HG02759 (cell line): ENCODE measurements around the gene GOLGA6B.
"Not testable (repeated sequence)": the region's sequence is repeated elsewhere in the genome, so short reads cannot be mapped to it uniquely, and the experiment has no call there.

ENCODE experiments used
- ATAC-seq: cut with Tn5 transposase; IDR thresholded peaks from one replicate; pipeline ENCODE4 v1.9.1; 2021; ENCODE audit warnings: mild to moderate bottlenecking, moderate library complexity; ENCODE audit not compliant: unreplicated experiment

The GOLGA6B gene

DNA sequence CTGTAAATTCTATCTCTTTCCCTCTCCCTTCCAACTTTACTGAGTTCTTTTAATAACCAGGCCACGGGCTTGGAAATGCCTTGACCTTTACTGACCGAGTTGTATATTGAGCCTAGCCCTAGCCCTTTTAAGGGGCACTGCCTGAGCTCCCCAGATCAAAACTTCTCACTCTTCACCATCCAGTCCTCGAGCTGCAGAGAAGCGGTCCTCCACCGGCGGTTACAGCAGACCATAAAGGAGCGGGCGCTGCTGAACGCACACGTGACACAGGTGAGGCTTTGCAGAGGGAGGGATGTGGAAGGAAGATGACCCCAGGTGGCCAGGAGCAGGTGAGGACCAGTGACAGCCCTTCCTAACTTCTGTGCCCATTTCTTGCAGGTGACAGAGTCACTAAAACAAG lies 6.6 kb downstream of the GOLGA6B start:
- not testable (repeated sequence) for ATAC-seq

DNA sequence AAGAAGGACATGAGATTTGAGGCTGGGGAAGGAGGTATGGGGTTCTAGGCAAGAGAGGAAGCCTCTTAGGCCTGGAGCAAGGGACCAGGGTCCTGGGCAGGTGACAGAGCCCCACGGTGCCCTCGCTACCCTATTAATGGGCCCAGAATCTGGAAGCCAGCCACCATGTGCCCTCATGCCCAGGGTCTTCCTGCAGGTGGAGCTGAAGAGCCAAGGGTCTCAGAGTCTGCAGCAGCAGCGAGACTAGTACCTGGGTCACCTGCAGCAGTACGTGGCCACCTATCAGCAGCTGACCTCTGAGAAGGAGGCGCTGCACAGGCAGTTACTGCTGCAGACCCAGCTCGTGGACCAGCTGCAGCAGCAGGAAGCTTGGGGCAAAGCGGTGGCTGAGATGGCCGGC lies 9.4 kb downstream of the GOLGA6B start:
- not testable (repeated sequence) for ATAC-seq

GRCh38 chr15:72665706-72666105 lies 11.2 kb downstream of the GOLGA6B start:
- not testable (repeated sequence) for ATAC-seq

- ATAC-seq = not testable (repeated sequence)
Observed at GRCh38 chr15:72669803-72670202, 15.3 kb downstream of the GOLGA6B start.

- peak; percentile 90 for ATAC-seq
Observed at GRCh38 chr15:72670656-72671352, 16.3 kb downstream of the GOLGA6B start.

GRCh38 chr15:72671525-72671924 lies 17.0 kb downstream of the GOLGA6B start:
- no peak for ATAC-seq

- ATAC-seq = no peak
Observed at GRCh38 chr15:72676838-72677237, 22.3 kb downstream of the GOLGA6B start.

DNA sequence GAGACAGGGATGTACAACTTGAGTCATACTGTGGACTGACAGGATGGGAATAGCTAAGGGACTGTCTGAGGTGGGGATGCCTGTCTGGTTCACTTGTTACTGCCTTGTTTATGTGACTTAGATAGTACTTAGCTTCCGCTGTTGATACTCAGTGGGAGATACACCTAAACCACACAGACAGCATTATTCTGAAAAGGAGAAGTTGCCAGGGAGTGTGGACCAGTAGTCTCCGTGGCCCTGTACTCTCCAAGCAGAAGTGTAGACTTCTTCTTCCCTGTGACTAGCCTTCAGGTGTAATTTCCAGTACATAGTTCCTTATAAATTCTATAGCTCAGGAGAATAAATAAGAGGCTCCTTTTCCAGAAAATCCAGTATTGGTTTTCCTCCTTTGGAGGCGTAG lies 26.4 kb downstream of the GOLGA6B start:
- ATAC-seq = no peak

DNA sequence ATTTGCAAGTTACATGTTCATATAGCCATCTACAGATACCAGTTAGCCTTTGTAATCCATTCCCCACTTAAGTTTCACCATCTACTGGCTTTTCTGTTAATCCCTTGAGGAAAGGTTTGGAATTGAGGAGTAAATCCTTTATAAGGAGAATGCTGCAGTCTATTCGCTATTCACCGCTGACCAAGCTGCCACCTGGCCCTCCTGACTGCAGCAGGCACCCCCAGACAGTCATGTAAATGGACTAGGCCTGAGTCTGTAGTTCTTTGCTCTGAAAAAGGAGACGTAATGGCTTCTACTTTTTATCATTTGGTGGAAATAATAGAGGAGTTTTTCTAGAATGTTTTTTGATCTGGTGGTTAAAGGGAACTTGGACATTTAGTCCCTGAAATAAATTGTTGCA lies 28.3 kb downstream of the GOLGA6B start:
- no peak for ATAC-seq

- no peak for ATAC-seq
Observed at GRCh38 chr15:72685301-72685924, 30.9 kb downstream of the GOLGA6B start.

DNA sequence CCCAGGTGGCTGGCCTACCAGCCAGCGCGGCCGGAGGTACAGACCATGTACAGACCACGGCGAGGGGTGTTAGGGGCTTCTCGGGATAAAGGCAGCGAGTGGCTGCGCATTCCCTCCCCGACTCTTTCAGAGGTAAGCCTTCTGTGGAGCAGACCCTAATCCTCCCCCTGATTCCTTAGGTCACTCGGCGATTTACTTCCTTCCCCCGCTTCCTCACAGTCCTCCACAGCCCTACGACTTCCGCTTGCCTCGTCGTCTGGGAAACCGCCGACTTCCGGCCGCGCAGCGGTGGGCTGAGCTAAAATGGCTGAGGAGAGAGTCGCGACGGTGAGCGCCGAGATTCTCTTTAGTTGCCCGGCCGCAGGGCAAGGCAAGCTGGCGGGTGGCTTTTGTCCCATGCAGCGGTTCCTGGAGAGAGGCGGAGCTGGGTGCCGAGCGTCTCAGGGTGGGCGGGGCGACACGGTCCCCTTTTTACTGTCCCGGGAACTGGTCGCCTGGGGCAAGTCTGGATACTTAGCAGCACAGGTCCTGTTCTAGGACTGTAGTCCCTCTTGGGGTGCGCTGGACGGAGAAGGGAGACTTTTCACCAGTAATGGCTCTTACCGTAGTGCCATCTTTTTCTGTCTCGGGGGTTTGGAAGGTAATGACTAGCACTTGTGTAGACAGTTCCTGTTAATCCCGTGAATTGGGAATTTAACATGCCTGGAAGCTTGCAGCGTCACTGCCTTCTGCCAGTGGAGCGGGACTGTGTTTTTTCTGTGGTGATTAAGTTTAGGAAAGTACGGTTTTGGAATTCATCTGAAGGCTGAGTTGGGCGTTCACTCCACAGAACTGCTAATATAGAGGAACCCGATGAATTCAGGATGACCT lies 31.7 kb downstream of the GOLGA6B start, which contains the start of the genes BBS4 and HIGD2B:
Gene BBS4 (plus strand): TSS at position 283 of the 870 bp plus-strand sequence. CDS start 21 bp downstream, at position 304.
Gene HIGD2B (minus strand): TSS at position 258 of the 870 bp plus-strand sequence. CDS start 9,808 bp downstream, outside the sequence.
- peak; percentile 98 for ATAC-seq

GRCh38 chr15:72688697-72689096 lies 34.2 kb downstream of the GOLGA6B start:
- no peak for ATAC-seq

- ATAC-seq = no peak
Observed at GRCh38 chr15:72690938-72691337, 36.4 kb downstream of the GOLGA6B start.

DNA sequence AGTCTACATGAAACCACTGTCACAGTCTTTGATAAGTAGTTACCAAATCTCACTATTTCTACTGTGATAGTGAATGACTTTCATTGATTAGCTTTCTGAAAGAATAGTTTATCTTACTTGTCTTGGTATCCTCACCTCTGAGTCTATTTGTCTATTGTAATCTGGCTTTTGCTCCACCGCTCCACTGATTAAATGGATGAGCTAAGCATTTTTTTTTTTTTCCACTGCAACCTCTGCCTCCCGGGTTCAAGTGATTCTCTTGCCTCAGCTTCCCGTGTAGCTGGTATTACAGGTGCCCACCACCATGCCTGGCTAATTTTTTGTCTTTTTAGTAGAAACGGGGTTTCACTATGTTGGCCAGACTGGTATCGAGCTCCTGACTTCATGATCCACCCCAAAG lies 44.4 kb downstream of the GOLGA6B start:
- no peak for ATAC-seq

GRCh38 chr15:72700076-72700475 lies 45.6 kb downstream of the GOLGA6B start:
- ATAC-seq = no peak

- ATAC-seq = no peak
Observed at GRCh38 chr15:72706266-72706665, 51.8 kb downstream of the GOLGA6B start.

DNA sequence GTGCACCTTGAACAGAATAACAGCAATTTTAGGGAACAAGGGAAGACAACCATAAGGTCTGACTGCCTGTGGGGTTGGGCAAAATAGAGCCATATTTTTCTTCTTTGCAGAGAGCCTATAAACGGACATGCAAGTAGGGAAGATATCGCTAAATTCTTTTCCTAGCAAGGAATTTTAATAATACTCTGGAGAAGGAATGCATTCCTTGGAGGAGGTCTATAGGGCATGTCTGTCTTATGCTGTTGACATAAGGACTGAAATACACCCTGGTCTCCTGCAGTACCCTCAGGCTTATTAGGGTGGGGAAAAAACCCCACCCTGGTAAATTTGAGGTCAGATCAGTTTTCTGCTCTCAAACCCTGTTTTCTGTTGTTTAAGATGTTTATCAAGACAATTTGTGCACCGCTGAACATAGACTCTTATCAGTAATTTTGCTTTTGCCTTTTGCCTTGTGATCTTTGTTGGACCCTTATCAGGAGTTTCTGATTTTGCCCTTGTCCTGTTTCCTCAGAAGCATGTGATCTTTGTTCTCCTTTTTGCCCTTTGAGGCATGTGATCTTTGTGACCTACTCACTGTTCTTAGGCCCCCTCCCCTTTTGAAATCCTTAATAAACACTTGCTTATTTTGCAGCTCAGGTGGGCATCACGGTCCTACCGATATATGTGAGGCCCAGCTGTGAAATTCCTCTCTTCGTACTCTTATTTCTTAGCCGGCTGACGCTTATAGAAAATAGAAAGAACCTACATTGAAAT lies 54.2 kb downstream of the GOLGA6B start:
- not testable (repeated sequence) for ATAC-seq
